SK-N-SH treated with all-trans-retinoic acid at 6 μM for 48 hours (cell line): ENCODE data around the gene SFTPD.

Source experiments
- ATAC-seq: fragments of 200-7000 bp; cut with Tn5 transposase; 3 replicates; pipeline ENCODE4 v1.9.1; 2020; ENCODE audit warnings: mild to moderate bottlenecking, moderate library complexity
- ARNTL ChIP-seq: fragments of 450-650 bp; formaldehyde crosslinking; IDR thresholded peaks from 2 replicates; pipeline ENCODE4 v1.5.0; 2020; ENCODE audit warnings: low read depth, mild to moderate bottlenecking, moderate library complexity, borderline replicate concordance
- CREB5 ChIP-seq: fragments of 250-450 bp; sonication (Bioruptor Pico); IDR thresholded peaks from 2 replicates; pipeline ENCODE4 v1.5.1; 2020; ENCODE audit warnings: low read depth, mild to moderate bottlenecking, moderate library complexity
- CSDC2 ChIP-seq: fragments of 250-450 bp; sonication (Bioruptor Pico); IDR thresholded peaks from 2 replicates; pipeline ENCODE4 v1.5.0; 2020; ENCODE audit warnings: mild to moderate bottlenecking, moderate library complexity
- CSRNP3 ChIP-seq: fragments of 250-450 bp; sonication (Bioruptor Pico); IDR thresholded peaks from 2 replicates; pipeline ENCODE4 v1.5.1; 2021; ENCODE audit warnings: mild to moderate bottlenecking, moderate library complexity
- GLIS3 ChIP-seq: fragments of 250-450 bp; sonication (Bioruptor Pico); IDR thresholded peaks from 2 replicates; pipeline ENCODE4 v1.5.0; 2020; ENCODE audit warnings: mild to moderate bottlenecking, moderate library complexity
- ISL1 ChIP-seq: fragments of 250-450 bp; sonication (Bioruptor Pico); IDR thresholded peaks from 2 replicates; pipeline ENCODE4 v2.1.2; 2022; ENCODE audit warnings: mild to moderate bottlenecking, moderate library complexity
- OSR1 ChIP-seq: fragments of 250-450 bp; sonication (Bioruptor Pico); IDR thresholded peaks from 2 replicates; pipeline ENCODE4 v1.8.0; 2022; ENCODE audit warnings: moderate library complexity, mild to moderate bottlenecking, inconsistent platforms
- PATZ1 ChIP-seq: fragments of 250-450 bp; sonication (Bioruptor Pico); IDR thresholded peaks from 2 replicates; pipeline ENCODE4 v1.8.0; 2020; ENCODE audit warnings: mild to moderate bottlenecking, moderate library complexity, borderline replicate concordance
- POU6F1 ChIP-seq: fragments of 250-450 bp; sonication (Bioruptor Pico); IDR thresholded peaks from 2 replicates; pipeline ENCODE4 v1.8.0; 2021; ENCODE audit warnings: low read depth, mild to moderate bottlenecking, moderate library complexity, borderline replicate concordance
- PPARA ChIP-seq: fragments of 250-450 bp; sonication (Bioruptor Pico); IDR thresholded peaks from 2 replicates; pipeline ENCODE4 v1.5.0; 2020; ENCODE audit warnings: mild to moderate bottlenecking, borderline replicate concordance
- RARB ChIP-seq: fragments of 250-450 bp; sonication (Bioruptor Pico); IDR thresholded peaks from 2 replicates; pipeline ENCODE4 v1.8.0; 2021; ENCODE audit warnings: mild to moderate bottlenecking, moderate library complexity
- SNAI2 ChIP-seq: fragments of 250-450 bp; sonication (Bioruptor Pico); IDR thresholded peaks from 2 replicates; pipeline ENCODE4 v1.5.0; 2020; ENCODE audit warnings: mild to moderate bottlenecking, moderate library complexity
- TCF4 ChIP-seq: fragments of 250-450 bp; sonication (Bioruptor Pico); IDR thresholded peaks from 2 replicates; pipeline ENCODE4 v1.8.0; 2021; ENCODE audit warnings: mild to moderate bottlenecking, moderate library complexity, borderline replicate concordance
- TOX ChIP-seq: fragments of 250-450 bp; sonication (Bioruptor Pico); IDR thresholded peaks from 2 replicates; pipeline ENCODE4 v1.8.0; 2021; ENCODE audit warnings: mild to moderate bottlenecking, moderate library complexity, borderline replicate concordance
- TSHZ2 ChIP-seq: fragments of 250-450 bp; sonication (Bioruptor Pico); IDR thresholded peaks from 2 replicates; pipeline ENCODE4 v1.5.0; 2020; ENCODE audit warnings: mild to moderate bottlenecking, moderate library complexity
- ZFP3 ChIP-seq: fragments of 250-450 bp; sonication (Bioruptor Pico); IDR thresholded peaks from 2 replicates; pipeline ENCODE4 v1.5.0; 2020; ENCODE audit warnings: mild to moderate bottlenecking, moderate library complexity
- ZNF565 ChIP-seq: fragments of 450-650 bp; formaldehyde crosslinking; conservative IDR thresholded peaks from 2 replicates; pipeline ENCODE4 v1.5.0; 2020; ENCODE audit warnings: low read depth, mild to moderate bottlenecking, moderate library complexity
- ZNF70 ChIP-seq: fragments of 450-650 bp; formaldehyde crosslinking; IDR thresholded peaks from 2 replicates; pipeline ENCODE4 v1.5.0; 2020; ENCODE audit warnings: mild to moderate bottlenecking, moderate library complexity

The SFTPD gene

GRCh38 chr10:79970062-79970461 lies 21.2 kb upstream of the SFTPD start:
- no peak for ATAC-seq
- TF ChIP-seq CREB5 (CRISPR knock-in tag), result no peak
- no peak for TF ChIP-seq RARB (CRISPR knock-in tag)
- TF ChIP-seq TCF4, result no peak
- TF ChIP-seq ISL1 (CRISPR knock-in tag), result no peak

- no peak for ATAC-seq
- TF ChIP-seq POU6F1 (no peak), CSRNP3 (CRISPR knock-in tag) (no peak), RARB (CRISPR knock-in tag) (no peak), TOX (CRISPR knock-in tag) (no peak), CSDC2 (no peak), ZFP3 (CRISPR knock-in tag) (no peak), PATZ1 (CRISPR knock-in tag) (no peak)
These were observed 999 bp downstream of the SFTPD start for GRCh38 chr10:79947787-79948424.

- no peak for ATAC-seq
- TF ChIP-seq RARB (CRISPR knock-in tag), result no peak
These were observed 1.9 kb downstream of the SFTPD start for GRCh38 chr10:79947083-79947415.

- ATAC-seq, result no peak
- TF ChIP-seq TSHZ2 (CRISPR knock-in tag) (no peak), POU6F1 (no peak), SNAI2 (CRISPR knock-in tag) (no peak), ARNTL (no peak), ZNF565 (CRISPR knock-in tag) (no peak), ZNF70 (no peak), RARB (CRISPR knock-in tag) (no peak), GLIS3 (CRISPR knock-in tag) (no peak), PPARA (no peak), ISL1 (CRISPR knock-in tag) (no peak), OSR1 (CRISPR knock-in tag) (no peak), CSDC2 (no peak), TOX (CRISPR knock-in tag) (no peak), TCF4 (no peak), ZFP3 (CRISPR knock-in tag) (no peak)
These were observed 2.4 kb downstream of the SFTPD start for GRCh38 chr10:79946271-79947082.
